Epithelial cell of esophagus (primary cell): ENCODE measurements around the gene POC1A.

Experiments used
- DNase-seq: peaks from one replicate; pipeline ENCODE4 v3.0.0; 2010; ENCODE audit warnings: low read depth
- H3K4me3 ChIP-seq: 2 replicates; pipeline ENCODE4 v1.5.1; 2011; ENCODE audit warnings: mild to moderate bottlenecking, low read length, control low read depth
- CTCF ChIP-seq: IDR thresholded peaks from 2 replicates; pipeline ENCODE4 v1.5.1; 2011; ENCODE audit warnings: low read depth, mild to moderate bottlenecking, low read length, control low read depth, inconsistent platforms; ENCODE audit not compliant: insufficient read depth; ENCODE audit errors: missing control alignments

Gene POC1A

GRCh38 chr3:52119099-52119498 is 35.1 kb downstream of the POC1A start:
- DNase-seq = no peak
- no peak overlapping the region for H3K4me3 ChIP-seq
- no peak for TF ChIP-seq CTCF

- TF ChIP-seq CTCF = no peak
- no peak for DNase-seq
- no peak overlapping the region for H3K4me3 ChIP-seq
Measured at GRCh38 chr3:52118156-52118875, 35.9 kb downstream of the POC1A start.

- DNase-seq = no peak
- H3K4me3 ChIP-seq = no peak overlapping the region
- no peak for TF ChIP-seq CTCF
Measured at GRCh38 chr3:52117537-52117936, 36.7 kb downstream of the POC1A start.

- no peak for DNase-seq
- TF ChIP-seq CTCF = no peak
- H3K4me3 ChIP-seq = no peak overlapping the region
Measured at GRCh38 chr3:52112056-52112455, 42.2 kb downstream of the POC1A start.

- DNase-seq = no peak
Measured at GRCh38 chr3:52110502-52110901, 43.7 kb downstream of the POC1A start.

GRCh38 chr3:52109611-52110301 is 44.5 kb downstream of the POC1A start:
- no peak overlapping the region for H3K4me3 ChIP-seq
- no peak for DNase-seq
- no peak for TF ChIP-seq CTCF

More at GRCh38 chr3:52110502-52110901, 43.7 kb downstream of the POC1A start:
- no peak overlapping the region for H3K4me3 ChIP-seq
- no peak for TF ChIP-seq CTCF
